ENCODE measurements around the gene TOPBP1. TPM values are rescaled to one million over a fixed set of nuclear protein-coding genes. Genes with fewer than 3 reads are reported as not detected.

TOPBP1 gene
- total and polyA plus RNA-seq, 12 donors, result 6.7 to 62.1 (median 13.3) TPM

DNA sequence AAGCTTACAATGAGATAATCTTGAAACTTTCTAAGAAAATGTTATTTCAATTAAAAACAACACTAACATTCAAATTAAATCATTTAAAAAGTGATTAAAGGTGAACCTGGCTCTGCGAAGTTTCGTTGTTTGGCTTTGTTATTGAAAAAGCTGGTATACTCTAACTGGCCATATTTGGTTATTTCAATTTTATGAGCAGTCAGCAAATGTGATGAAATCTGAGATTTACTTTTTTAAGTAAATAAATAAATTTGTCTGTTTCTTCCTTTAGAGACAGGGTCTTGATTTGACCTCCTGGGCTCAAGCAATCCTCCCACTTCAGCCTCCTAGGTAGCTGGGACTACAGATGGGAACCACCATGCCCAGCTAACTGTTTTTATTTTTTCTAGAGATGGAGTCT is 50.2 kb downstream of the TOPBP1 start:
- Histone ChIP-seq H3K4me3 (no peak overlapping the region), H3K36me3 (replicated peaks in 1 of 2) (peaks cover 0 to 20% of the 10 kb centered on the region in 2 donors), H3K9me3 (replicated peaks in 1 of 3) (no peaks in the 10 kb centered on the region), H3K4me1 (replicated peaks in 1 of 2) (no peaks in the 10 kb centered on the region), H3K27me3 (no peaks in the 10 kb centered on the region), H3K27ac (no peak overlapping the region)
- TF ChIP-seq POLR2A (IDR thresholded peaks at IDR 0.05), result no peak
- TF ChIP-seq, protein P1, sequence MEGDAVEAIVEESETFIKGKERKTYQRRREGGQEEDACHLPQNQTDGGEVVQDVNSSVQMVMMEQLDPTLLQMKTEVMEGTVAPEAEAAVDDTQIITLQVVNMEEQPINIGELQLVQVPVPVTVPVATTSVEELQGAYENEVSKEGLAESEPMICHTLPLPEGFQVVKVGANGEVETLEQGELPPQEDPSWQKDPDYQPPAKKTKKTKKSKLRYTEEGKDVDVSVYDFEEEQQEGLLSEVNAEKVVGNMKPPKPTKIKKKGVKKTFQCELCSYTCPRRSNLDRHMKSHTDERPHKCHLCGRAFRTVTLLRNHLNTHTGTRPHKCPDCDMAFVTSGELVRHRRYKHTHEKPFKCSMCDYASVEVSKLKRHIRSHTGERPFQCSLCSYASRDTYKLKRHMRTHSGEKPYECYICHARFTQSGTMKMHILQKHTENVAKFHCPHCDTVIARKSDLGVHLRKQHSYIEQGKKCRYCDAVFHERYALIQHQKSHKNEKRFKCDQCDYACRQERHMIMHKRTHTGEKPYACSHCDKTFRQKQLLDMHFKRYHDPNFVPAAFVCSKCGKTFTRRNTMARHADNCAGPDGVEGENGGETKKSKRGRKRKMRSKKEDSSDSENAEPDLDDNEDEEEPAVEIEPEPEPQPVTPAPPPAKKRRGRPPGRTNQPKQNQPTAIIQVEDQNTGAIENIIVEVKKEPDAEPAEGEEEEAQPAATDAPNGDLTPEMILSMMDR (IDR thresholded peaks at IDR 0.05), result no peak
- intact Hi-C loops (cut with DNase I), result no loop called here
- no peak for DNase-seq
- 92 to 99% (median 97%) methylated on average over 2 of the region's 2 CpGs for WGBS, 4 donors

DNA sequence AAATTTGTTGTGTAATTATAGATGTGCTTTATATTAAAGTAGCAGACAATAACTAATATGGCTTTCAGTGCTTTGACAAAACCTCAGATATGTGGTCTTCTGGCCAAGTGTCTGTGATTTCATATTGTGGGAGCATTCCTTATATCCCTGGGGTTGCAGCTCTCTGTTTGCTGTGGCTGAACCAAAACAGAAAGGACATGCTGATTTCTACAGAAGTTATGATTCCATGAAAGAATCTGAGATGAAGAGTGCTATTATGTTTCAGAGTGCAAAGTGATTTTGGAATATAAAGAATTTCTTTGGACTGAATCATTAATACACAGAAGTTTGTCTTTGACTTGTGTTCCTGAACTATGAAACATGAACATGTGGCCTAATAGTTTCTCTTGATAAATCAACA is 51.7 kb downstream of the TOPBP1 start:
- no peaks in the 10 kb centered on the region for H3K4me1 ChIP-seq (replicated peaks in 1 of 2)
- no peak for TF ChIP-seq POLR2A (IDR thresholded peaks at IDR 0.05)
- TF ChIP-seq, protein P1 (IDR thresholded peaks at IDR 0.05), result no peak
- H3K27me3 ChIP-seq, result no peaks in the 10 kb centered on the region
- no peak overlapping the region for H3K4me3 ChIP-seq
- H3K9me3 ChIP-seq (replicated peaks in 1 of 3), result no peaks in the 10 kb centered on the region
- intact Hi-C loops (cut with DNase I), result no loop called here
- H3K27ac ChIP-seq, result no peak overlapping the region
- DNase-seq, result no peak
- peaks cover 0 to 20% of the 10 kb centered on the region in 2 donors for H3K36me3 ChIP-seq (replicated peaks in 1 of 2)

DNA sequence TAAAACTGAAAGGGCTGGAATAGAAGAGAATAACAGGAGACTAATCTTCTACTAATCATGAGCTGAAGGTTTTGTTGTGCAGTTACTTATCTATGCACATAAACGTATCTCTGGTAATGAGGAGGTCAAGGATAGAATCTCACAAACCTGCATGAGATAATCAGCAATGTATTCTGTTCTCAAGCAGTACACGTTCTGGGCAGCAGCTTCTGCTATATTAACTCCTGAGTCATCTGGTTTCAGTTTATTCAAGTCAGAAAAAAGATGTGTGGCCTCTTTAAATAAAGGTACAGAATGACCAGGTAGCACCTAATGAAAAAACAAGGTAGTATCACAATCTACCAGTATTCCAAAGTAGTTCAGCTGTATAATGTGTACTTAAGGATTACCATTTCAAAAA is 53.4 kb downstream of the TOPBP1 start:
- DNase-seq, result no peak
- WGBS, 4 donors, result 28 to 42% (median 35%) methylated on average over 2 of the region's 2 CpGs
- TF ChIP-seq, protein P1 (IDR thresholded peaks at IDR 0.05), result no peak
- no peak for TF ChIP-seq POLR2A (IDR thresholded peaks at IDR 0.05)
- Histone ChIP-seq H3K27ac (peak overlapping the region in 2 of 5 donors; percentile 9 to 33), H3K4me1 (replicated peaks in 1 of 2) (no peaks in the 10 kb centered on the region), H3K36me3 (replicated peaks in 1 of 2) (peaks cover 0 to 20% of the 10 kb centered on the region in 2 donors), H3K27me3 (no peaks in the 10 kb centered on the region), H3K4me3 (no peak overlapping the region), H3K9me3 (replicated peaks in 1 of 3) (no peaks in the 10 kb centered on the region)
- intact Hi-C loops (cut with DNase I), result no loop called here

DNA sequence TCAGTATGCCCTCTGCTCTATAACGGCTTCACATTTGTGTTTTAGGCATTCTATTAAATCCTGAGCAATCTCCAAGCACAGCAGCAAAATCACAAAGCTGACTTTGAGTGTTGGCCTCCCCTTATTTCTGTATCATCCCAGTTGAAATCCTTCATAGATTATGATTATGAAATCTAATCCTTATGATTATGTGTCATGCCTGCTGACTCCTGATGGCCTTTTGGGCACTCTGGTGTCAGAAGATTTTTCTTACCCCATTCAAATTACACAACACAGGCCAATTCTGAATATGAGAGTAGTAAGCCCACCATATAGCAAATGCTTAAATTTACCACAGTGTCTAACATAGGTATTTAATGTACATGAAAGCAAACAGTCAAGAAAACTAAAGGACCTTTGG is 53.9 kb downstream of the TOPBP1 start:
- intact Hi-C loops (cut with DNase I), result no loop called here
- TF ChIP-seq, protein P1 (IDR thresholded peaks at IDR 0.05), result no peak
- TF ChIP-seq POLR2A (IDR thresholded peaks at IDR 0.05), result no peak
- no peak for DNase-seq
- H3K4me1 ChIP-seq (replicated peaks in 1 of 2), result no peaks in the 10 kb centered on the region
- peaks cover 0 to 20% of the 10 kb centered on the region in 2 donors for H3K36me3 ChIP-seq (replicated peaks in 1 of 2)
- 86 to 100% (median 95%) methylated on average over 1 of the region's 1 CpG for WGBS, 4 donors
- H3K27ac ChIP-seq, result peak overlapping the region in 2 of 5 donors; percentile 9 to 24
- H3K27me3 ChIP-seq, result no peaks in the 10 kb centered on the region
- no peak overlapping the region for H3K4me3 ChIP-seq
- H3K9me3 ChIP-seq (replicated peaks in 1 of 3), result no peaks in the 10 kb centered on the region
